ENCODE results near the gene FGFR3.

The FGFR3 gene

DNA sequence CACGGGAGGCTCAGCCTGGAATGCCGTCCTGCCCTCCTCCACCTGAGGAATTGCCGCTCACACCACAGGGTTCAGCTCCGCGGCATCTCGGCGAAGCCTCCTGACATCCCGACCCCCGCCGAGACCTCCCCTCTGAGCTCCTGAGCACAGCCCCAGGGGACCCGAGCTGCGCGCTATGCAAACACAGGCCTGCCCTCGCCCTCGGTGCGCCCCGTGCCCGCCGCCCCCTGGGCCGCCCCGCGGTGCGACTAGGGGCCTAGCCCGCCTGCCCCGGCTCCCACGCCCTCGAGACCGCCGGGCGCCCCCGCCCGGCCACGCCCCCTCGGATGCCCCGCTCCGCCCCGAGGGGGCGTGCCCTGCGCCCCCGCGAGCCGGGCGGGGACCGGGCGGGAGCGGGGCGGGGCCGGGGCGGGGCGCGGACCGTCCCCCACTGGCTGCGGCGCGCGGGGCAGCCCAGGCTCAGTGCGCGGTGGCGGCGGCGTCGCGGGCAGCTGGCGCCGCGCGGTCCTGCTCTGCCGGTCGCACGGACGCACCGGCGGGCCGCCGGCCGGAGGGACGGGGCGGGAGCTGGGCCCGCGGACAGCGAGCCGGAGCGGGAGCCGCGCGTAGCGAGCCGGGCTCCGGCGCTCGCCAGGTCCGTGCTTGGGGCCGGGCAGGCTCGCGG lies at the start of gene FGFR3:
TSS of gene FGFR3 (plus strand) at position 462 of the 664 bp plus-strand sequence. CDS start 642 bp downstream, outside the sequence.
- peak within 1 kb of the TSS; percentile 76 for H3K4me3 ChIP-seq (ENCODE audit: low read length)
- DNase-seq (ENCODE audit: low read depth), result peak; percentile 61
- TF ChIP-seq, protein P1, sequence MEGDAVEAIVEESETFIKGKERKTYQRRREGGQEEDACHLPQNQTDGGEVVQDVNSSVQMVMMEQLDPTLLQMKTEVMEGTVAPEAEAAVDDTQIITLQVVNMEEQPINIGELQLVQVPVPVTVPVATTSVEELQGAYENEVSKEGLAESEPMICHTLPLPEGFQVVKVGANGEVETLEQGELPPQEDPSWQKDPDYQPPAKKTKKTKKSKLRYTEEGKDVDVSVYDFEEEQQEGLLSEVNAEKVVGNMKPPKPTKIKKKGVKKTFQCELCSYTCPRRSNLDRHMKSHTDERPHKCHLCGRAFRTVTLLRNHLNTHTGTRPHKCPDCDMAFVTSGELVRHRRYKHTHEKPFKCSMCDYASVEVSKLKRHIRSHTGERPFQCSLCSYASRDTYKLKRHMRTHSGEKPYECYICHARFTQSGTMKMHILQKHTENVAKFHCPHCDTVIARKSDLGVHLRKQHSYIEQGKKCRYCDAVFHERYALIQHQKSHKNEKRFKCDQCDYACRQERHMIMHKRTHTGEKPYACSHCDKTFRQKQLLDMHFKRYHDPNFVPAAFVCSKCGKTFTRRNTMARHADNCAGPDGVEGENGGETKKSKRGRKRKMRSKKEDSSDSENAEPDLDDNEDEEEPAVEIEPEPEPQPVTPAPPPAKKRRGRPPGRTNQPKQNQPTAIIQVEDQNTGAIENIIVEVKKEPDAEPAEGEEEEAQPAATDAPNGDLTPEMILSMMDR (IDR thresholded peaks at IDR 0.05; ENCODE audit: insufficient read depth, low read depth, low read length, missing control alignments), result no peak

DNA sequence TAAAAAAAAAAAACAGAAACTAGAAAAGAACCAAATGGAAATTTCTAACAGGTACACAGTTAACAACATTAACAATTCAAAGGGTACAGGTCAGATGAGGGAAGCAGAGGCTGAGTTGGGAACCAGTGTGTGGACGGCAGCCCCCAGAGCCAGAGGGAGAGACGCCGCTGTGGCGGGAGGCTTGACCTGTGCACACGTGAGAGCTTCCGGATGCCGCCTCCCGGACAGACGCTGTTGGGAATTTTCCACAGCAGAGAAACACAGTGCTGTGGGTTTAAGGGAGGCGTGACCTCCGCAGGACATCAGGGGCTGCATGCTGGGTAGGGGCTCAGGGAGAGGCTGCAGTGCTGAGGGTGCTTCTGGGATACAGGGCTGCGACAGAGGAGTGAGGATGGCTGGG lies 49.5 kb upstream of the FGFR3 start:
- DNase-seq (ENCODE audit: low read depth), result no peak
- TF ChIP-seq, protein P1 (IDR thresholded peaks at IDR 0.05; ENCODE audit: insufficient read depth, low read depth, low read length, missing control alignments), result no peak

DNA sequence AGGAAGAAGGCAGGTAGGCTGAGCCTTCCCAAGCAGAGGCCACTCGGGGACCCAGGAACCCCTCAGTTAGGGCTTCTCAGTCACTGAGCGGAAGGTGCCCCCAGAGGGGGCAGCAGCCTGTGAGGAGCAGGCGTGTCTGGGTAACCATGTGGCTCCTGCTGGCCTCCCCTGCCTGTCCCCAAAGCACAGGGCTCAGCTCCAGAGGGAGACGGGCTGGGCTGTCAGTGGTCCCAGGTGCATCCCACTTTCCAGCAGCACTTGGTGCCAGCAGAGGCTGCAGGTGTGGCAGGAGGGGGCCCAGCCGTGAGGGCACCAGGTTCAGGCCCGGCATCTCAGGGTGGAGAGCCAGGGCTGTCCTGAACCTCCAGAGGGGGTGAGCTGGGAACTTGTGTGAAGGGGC lies 49.1 kb upstream of the FGFR3 start:
- TF ChIP-seq, protein P1 (IDR thresholded peaks at IDR 0.05; ENCODE audit: insufficient read depth, low read depth, low read length, missing control alignments), result no peak
- no peak overlapping the region for H3K4me3 ChIP-seq (ENCODE audit: low read length)
- no peak for DNase-seq (ENCODE audit: low read depth)

More for the DNA sequence above, 49.5 kb upstream of the FGFR3 start:
- H3K4me3 ChIP-seq (ENCODE audit: low read length), result no peak overlapping the region

DNA sequence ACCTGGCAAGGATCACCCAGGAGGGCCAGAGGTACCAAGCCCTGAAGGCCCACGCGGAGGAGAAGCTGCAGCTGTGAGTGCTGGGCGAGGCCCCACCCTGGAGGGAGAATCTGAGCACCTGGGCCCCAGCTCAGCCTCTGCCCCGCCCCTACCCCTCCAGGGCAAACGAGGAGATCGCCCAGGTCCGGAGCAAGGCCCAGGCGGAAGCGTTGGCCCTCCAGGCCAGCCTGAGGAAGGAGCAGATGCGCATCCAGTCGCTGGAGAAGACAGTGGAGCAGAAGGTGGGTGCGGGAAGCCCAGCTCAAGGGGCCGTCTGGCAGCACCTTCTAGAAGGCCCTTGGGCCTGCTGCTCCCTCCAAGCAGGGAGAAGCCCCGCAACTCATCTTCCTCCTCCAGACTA lies 48.5 kb upstream of the FGFR3 start:
- TF ChIP-seq, protein P1 (IDR thresholded peaks at IDR 0.05; ENCODE audit: insufficient read depth, low read depth, low read length, missing control alignments), result no peak
- no peak overlapping the region for H3K4me3 ChIP-seq (ENCODE audit: low read length)
- DNase-seq (ENCODE audit: low read depth), result no peak

DNA sequence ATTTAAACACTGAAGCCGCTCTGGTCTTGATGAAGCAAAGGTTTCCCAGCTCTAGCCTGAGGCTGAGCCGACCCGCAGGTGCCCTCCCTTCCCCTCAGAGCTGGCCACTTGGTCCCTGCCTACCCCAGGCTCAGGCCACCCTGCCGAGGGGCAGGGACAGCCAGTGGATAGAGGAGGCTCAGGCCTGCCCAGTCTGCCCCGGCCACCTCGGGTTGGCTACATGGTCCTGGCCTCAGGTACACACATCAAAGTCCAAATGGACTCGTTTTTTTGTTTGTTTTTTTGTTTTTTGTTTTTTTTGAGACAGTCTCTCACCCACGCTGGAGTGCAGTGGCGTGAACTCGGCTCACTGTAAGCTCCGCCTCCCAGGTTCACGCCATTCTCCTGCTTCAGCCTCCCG lies 47.9 kb upstream of the FGFR3 start:
- no peak overlapping the region for H3K4me3 ChIP-seq (ENCODE audit: low read length)
- DNase-seq (ENCODE audit: low read depth), result no peak
- TF ChIP-seq, protein P1 (IDR thresholded peaks at IDR 0.05; ENCODE audit: insufficient read depth, low read depth, low read length, missing control alignments), result no peak

DNA sequence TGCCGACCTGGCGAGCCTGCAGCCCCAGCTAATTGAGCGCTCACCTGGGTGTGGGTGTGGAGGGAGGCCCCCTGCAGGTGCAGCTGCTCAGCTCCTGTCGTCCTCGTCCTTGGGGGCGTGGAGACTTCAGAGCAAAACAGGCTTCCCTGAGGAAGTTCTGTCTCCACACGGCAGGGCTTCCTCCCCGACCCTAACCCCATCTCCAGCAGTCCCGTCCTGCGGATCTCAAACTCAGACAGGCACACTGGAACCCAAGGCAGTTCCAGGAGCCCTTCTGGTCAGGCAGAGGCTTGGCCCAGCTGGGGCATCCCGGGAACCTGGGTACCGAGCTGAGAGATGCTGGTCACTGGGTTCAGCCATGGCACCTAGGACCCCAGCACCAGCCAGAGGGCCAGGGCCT lies 47.4 kb upstream of the FGFR3 start:
- DNase-seq (ENCODE audit: low read depth), result no peak
- no peak overlapping the region for H3K4me3 ChIP-seq (ENCODE audit: low read length)
- TF ChIP-seq, protein P1 (IDR thresholded peaks at IDR 0.05; ENCODE audit: insufficient read depth, low read depth, low read length, missing control alignments), result no peak

DNA sequence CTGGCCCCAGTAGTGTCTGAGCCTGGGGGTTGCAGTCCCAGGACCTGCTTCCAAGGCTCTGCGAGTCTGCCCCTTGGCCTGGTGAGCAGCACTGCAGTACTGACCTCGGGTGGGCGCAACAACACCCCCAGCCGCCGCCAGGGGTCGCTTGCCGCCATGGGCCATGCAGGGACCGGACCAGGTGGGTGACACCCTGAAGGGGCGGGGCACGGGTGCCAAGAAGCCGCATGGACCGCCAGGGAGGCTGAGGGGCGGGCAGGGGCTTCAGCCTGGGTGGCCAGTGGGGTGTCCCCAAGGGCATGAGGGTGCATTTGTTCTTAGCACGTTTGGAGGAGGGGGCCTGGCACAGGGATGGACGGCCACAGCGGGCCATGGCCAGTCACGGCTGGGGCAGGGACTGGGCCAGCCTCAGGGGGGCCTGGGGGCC lies 46.8 kb upstream of the FGFR3 start:
- H3K4me3 ChIP-seq (ENCODE audit: low read length), result no peak overlapping the region
- TF ChIP-seq, protein P1 (IDR thresholded peaks at IDR 0.05; ENCODE audit: insufficient read depth, low read depth, low read length, missing control alignments), result peak; percentile 71
- peak; percentile 72 for DNase-seq (ENCODE audit: low read depth)

Data from epithelial cell of esophagus (primary cell).